HCT116 (cell line): ENCODE results near the gene RRH.

Experiments
- MAX ChIP-seq: IDR thresholded peaks from 2 replicates; pipeline ENCODE4 v1.6.1; 2012
- RAD21 ChIP-seq: IDR thresholded peaks from 2 replicates; pipeline ENCODE4 v1.6.1; 2012; ENCODE audit warnings: low read depth, mild to moderate bottlenecking
- TCF7L2 ChIP-seq: IDR thresholded peaks from 2 replicates; pipeline ENCODE4 v1.7.0; 2011; ENCODE audit warnings: borderline replicate concordance, inconsistent platforms; ENCODE audit not compliant: insufficient read depth, insufficient read length; ENCODE audit errors: extremely low read depth
- ZBTB33 ChIP-seq: IDR thresholded peaks from 2 replicates; pipeline ENCODE4 v1.6.1; 2011; ENCODE audit warnings: mild to moderate bottlenecking, low read length, moderate library complexity; ENCODE audit not compliant: insufficient replicate concordance; ENCODE audit errors: extremely low read depth
- TF ChIP-seq, protein P1 (sequence below), 3 experiments: fragments of 200-600 bp in 1 of 3; sonication (generic) in 1 of 3; IDR thresholded peaks in 2 of 3; conservative IDR thresholded peaks in 1 of 3; 2 replicates each; pipeline ENCODE4 v1.5.1; 2012 to 2017; ENCODE audit warnings: low read depth in 2 of 3, low read length in 2 of 3, antibody characterized with exemption in 1 of 3, borderline replicate concordance in 1 of 3, control low read depth in 1 of 3, mild to moderate bottlenecking in 1 of 3, mixed read lengths in 1 of 3, mixed run types in 1 of 3, moderate library complexity in 1 of 3; ENCODE audit not compliant: insufficient read depth in 1 of 3

- TF ChIP-seq, protein P1, sequence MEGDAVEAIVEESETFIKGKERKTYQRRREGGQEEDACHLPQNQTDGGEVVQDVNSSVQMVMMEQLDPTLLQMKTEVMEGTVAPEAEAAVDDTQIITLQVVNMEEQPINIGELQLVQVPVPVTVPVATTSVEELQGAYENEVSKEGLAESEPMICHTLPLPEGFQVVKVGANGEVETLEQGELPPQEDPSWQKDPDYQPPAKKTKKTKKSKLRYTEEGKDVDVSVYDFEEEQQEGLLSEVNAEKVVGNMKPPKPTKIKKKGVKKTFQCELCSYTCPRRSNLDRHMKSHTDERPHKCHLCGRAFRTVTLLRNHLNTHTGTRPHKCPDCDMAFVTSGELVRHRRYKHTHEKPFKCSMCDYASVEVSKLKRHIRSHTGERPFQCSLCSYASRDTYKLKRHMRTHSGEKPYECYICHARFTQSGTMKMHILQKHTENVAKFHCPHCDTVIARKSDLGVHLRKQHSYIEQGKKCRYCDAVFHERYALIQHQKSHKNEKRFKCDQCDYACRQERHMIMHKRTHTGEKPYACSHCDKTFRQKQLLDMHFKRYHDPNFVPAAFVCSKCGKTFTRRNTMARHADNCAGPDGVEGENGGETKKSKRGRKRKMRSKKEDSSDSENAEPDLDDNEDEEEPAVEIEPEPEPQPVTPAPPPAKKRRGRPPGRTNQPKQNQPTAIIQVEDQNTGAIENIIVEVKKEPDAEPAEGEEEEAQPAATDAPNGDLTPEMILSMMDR (IDR thresholded peaks at IDR 0.05 in 2 of 3, conservative IDR thresholded peaks at IDR 0.05 in 1 of 3; ENCODE audit: borderline replicate concordance in 1 of 3, insufficient read depth in 1 of 3, low read depth in 2 of 3, low read length in 2 of 3): no peak
- no peak for TF ChIP-seq MAX
- TF ChIP-seq RAD21: no peak
- TF ChIP-seq ZBTB33: no peak
- TF ChIP-seq TCF7L2: no peak
Observed at GRCh38 chr4:109875106-109875505, 47.3 kb downstream of the RRH start.
